Liver (tissue), 9 donors: Measurements from ENCODE around the gene SHBG. TPM values are rescaled to one million over a fixed set of nuclear protein-coding genes. Genes with fewer than 3 reads are reported as not detected.

Experiments
- DNase-seq: peaks from one replicate; pipeline ENCODE4 v3.0.0-alpha.2; 2017; ENCODE audit warnings: low spot score
- H3K27ac ChIP-seq, 2 donors: one replicate each; pipeline ENCODE4 v1.7.0; 2013; ENCODE audit warnings: inconsistent platforms in 2 of 2, low read length in 2 of 2, control low read depth in 1 of 2, low read depth in 1 of 2, mild to moderate bottlenecking in 1 of 2
- H3K27me3 ChIP-seq, 4 donors: one replicate each; pipeline versions ENCODE4 v1.6.1 to v1.7.0; 2013; ENCODE audit warnings: low read length in 3 of 4, inconsistent platforms in 1 of 4, mild to moderate bottlenecking in 1 of 4, moderate library complexity in 1 of 4; ENCODE audit not compliant: control insufficient read depth in 4 of 4, insufficient read depth in 4 of 4
- H3K36me3 ChIP-seq, 4 donors: one replicate each; pipeline versions ENCODE4 v1.6.1 to v1.7.0; 2013; ENCODE audit warnings: low read length in 3 of 4, mild to moderate bottlenecking in 3 of 4, low read depth in 1 of 4, moderate library complexity in 1 of 4; ENCODE audit not compliant: control insufficient read depth in 4 of 4, insufficient read depth in 3 of 4
- H3K4me1 ChIP-seq, 4 donors: one replicate each; pipeline versions ENCODE4 v1.6.1 to v1.7.0; 2013; ENCODE audit warnings: low read length in 3 of 4, mild to moderate bottlenecking in 3 of 4, moderate library complexity in 1 of 4; ENCODE audit not compliant: control insufficient read depth in 4 of 4, insufficient read depth in 4 of 4
- H3K4me3 ChIP-seq, 3 donors: one replicate each; pipeline versions ENCODE4 v1.6.1 to v1.7.0; 2013; ENCODE audit warnings: low read length in 3 of 3, control low read depth in 1 of 3, low read depth in 1 of 3, mild to moderate bottlenecking in 1 of 3
- H3K9ac ChIP-seq, 2 donors: one replicate each; pipeline ENCODE4 v1.7.0; 2013; ENCODE audit warnings: low read length in 2 of 2, mild to moderate bottlenecking in 2 of 2, moderate library complexity in 2 of 2, control low read depth in 1 of 2, low read depth in 1 of 2
- H3K9me3 ChIP-seq, 4 donors: one replicate each; pipeline versions ENCODE4 v1.6.1 to v1.7.0; 2013; ENCODE audit warnings: low read length in 3 of 4; ENCODE audit not compliant: control insufficient read depth in 4 of 4
- CTCF ChIP-seq: fragments of 150-350 bp; IDR thresholded peaks from 2 replicates; pipeline ENCODE4 v1.5.1; 2017; ENCODE audit warnings: improper control_type of control experiment, low read depth, low read length; ENCODE audit not compliant: missing input control
- EGR1 ChIP-seq, 2 donors: IDR thresholded peaks; 2 replicates each; pipeline ENCODE4 v1.6.1; 2016 to 2018; ENCODE audit warnings: antibody characterized with exemption in 2 of 2, low read depth in 2 of 2
- FOXA1 ChIP-seq: IDR thresholded peaks from 2 replicates; pipeline ENCODE4 v1.6.1; 2016; ENCODE audit warnings: antibody characterized with exemption
- FOXA2 ChIP-seq: IDR thresholded peaks from 2 replicates; pipeline ENCODE4 v1.6.1; 2016; ENCODE audit warnings: antibody characterized with exemption
- GABPA ChIP-seq, 2 donors: IDR thresholded peaks in 1 of 2; conservative IDR thresholded peaks in 1 of 2; 2 replicates each; pipeline ENCODE4 v1.6.1; 2016; ENCODE audit warnings: antibody characterized with exemption in 2 of 2, mild to moderate bottlenecking in 1 of 2, moderate library complexity in 1 of 2
- HNF4A ChIP-seq, 2 donors: conservative IDR thresholded peaks; 2 replicates each; pipeline ENCODE4 v1.6.1; 2016; ENCODE audit warnings: antibody characterized with exemption in 2 of 2, mild to moderate bottlenecking in 2 of 2
- HNF4G ChIP-seq: IDR thresholded peaks from 2 replicates; pipeline ENCODE4 v1.6.1; 2016; ENCODE audit warnings: antibody characterized with exemption
- JUND ChIP-seq, 2 donors: IDR thresholded peaks; 2 replicates each; pipeline ENCODE4 v1.6.1; 2016; ENCODE audit warnings: antibody characterized with exemption in 2 of 2
- NR2F2 ChIP-seq: IDR thresholded peaks from 2 replicates; pipeline ENCODE4 v1.6.1; 2016; ENCODE audit warnings: antibody characterized with exemption
- RXRA ChIP-seq, 2 donors: IDR thresholded peaks; 2 replicates each; pipeline ENCODE4 v1.6.1; 2017 to 2018; ENCODE audit warnings: antibody characterized with exemption in 2 of 2, mild to moderate bottlenecking in 1 of 2
- SP1 ChIP-seq: IDR thresholded peaks from 2 replicates; pipeline ENCODE4 v1.6.1; 2018; ENCODE audit warnings: antibody characterized with exemption, mild to moderate bottlenecking
- TAF1 ChIP-seq: conservative IDR thresholded peaks from 2 replicates; pipeline ENCODE4 v1.6.1; 2016; ENCODE audit warnings: antibody characterized with exemption, mild to moderate bottlenecking
- WGBS: extraction: QIAGEN DNeasy Blood & Tissue Kit; methylation state at CpG from one replicate; pipeline ENCODE4 v1.1.7; 2013; 5-methylcytosine and 5-hydroxymethylcytosine counted together
- polyA plus RNA-seq, 2 donors: library from polyadenylated mRNA; stranded (reverse) in 1 of 2; unstranded in 1 of 2; fragments of 200-250 nt in 1 of 2; fragments of >200 nt in 1 of 2; fragmentation: Nextera tagmentation in 1 of 2; extraction: Ambion mirVana in 1 of 2; gene quantifications; one replicate each; pipeline versions ENCODE4 v1.2.1 to v1.2.3, GENCODE V29; 2013 to 2015
- total RNA-seq, 2 donors: library from RNA; depleted of rRNA; stranded (reverse); fragments of >200 nt; gene quantifications; one replicate each; pipeline ENCODE4 v1.2.3, GENCODE V29; 2014
- TF ChIP-seq, protein P1 (sequence below): IDR thresholded peaks from 2 replicates; pipeline ENCODE4 v1.6.1; 2016; ENCODE audit warnings: antibody characterized with exemption
- TF ChIP-seq, protein P2 (sequence below): IDR thresholded peaks from 2 replicates; pipeline ENCODE4 v1.6.1; 2016; ENCODE audit warnings: antibody characterized with exemption
- TF ChIP-seq, protein P3 (sequence below): IDR thresholded peaks from 2 replicates; pipeline ENCODE4 v1.6.1; 2016; ENCODE audit warnings: antibody characterized with exemption, mild to moderate bottlenecking
- TF ChIP-seq, protein P4 (sequence below): IDR thresholded peaks from 2 replicates; pipeline ENCODE4 v1.6.1; 2016; ENCODE audit warnings: antibody characterized with exemption
- donor health status: healthy.
- donor health status: healthy.
- donor health status: healthy.
- donor health status: healthy.
- donor health status: healthy.

Gene SHBG
- total and polyA plus RNA-seq, 4 donors: 3.5 to 61.6 (median 22.2) TPM

GRCh38 chr17:7606280-7606679 lies 23.7 kb upstream of the SHBG start:
- Histone ChIP-seq H3K9me3 (no peaks in the 10 kb centered on the region), H3K9ac (no peak overlapping the region), H3K36me3 (peaks cover 8 to 31% (median 20%) of the 10 kb centered on the region in 4 donors), H3K27ac (no peak overlapping the region), H3K4me1 (peaks cover 0 to 14% (median 3%) of the 10 kb centered on the region in 4 donors), H3K4me3 (no peak overlapping the region), H3K27me3 (no peaks in the 10 kb centered on the region)
- 99% methylated on average over 4 of the region's 4 CpGs for WGBS
- no peak for TF ChIP-seq RXRA (IDR thresholded peaks at IDR 0.05)
- TF ChIP-seq TAF1: no peak
- TF ChIP-seq, protein P1, sequence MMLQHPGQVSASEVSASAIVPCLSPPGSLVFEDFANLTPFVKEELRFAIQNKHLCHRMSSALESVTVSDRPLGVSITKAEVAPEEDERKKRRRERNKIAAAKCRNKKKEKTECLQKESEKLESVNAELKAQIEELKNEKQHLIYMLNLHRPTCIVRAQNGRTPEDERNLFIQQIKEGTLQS: no peak
- no peak for TF ChIP-seq CTCF
- TF ChIP-seq FOXA2: no peak
- TF ChIP-seq HNF4A (conservative IDR thresholded peaks at IDR 0.05): no peak
- no peak for TF ChIP-seq FOXA1
- TF ChIP-seq, protein P2, sequence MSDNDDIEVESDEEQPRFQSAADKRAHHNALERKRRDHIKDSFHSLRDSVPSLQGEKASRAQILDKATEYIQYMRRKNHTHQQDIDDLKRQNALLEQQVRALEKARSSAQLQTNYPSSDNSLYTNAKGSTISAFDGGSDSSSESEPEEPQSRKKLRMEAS: no peak
- no peak for TF ChIP-seq JUND (IDR thresholded peaks at IDR 0.05)
- TF ChIP-seq, protein P3, sequence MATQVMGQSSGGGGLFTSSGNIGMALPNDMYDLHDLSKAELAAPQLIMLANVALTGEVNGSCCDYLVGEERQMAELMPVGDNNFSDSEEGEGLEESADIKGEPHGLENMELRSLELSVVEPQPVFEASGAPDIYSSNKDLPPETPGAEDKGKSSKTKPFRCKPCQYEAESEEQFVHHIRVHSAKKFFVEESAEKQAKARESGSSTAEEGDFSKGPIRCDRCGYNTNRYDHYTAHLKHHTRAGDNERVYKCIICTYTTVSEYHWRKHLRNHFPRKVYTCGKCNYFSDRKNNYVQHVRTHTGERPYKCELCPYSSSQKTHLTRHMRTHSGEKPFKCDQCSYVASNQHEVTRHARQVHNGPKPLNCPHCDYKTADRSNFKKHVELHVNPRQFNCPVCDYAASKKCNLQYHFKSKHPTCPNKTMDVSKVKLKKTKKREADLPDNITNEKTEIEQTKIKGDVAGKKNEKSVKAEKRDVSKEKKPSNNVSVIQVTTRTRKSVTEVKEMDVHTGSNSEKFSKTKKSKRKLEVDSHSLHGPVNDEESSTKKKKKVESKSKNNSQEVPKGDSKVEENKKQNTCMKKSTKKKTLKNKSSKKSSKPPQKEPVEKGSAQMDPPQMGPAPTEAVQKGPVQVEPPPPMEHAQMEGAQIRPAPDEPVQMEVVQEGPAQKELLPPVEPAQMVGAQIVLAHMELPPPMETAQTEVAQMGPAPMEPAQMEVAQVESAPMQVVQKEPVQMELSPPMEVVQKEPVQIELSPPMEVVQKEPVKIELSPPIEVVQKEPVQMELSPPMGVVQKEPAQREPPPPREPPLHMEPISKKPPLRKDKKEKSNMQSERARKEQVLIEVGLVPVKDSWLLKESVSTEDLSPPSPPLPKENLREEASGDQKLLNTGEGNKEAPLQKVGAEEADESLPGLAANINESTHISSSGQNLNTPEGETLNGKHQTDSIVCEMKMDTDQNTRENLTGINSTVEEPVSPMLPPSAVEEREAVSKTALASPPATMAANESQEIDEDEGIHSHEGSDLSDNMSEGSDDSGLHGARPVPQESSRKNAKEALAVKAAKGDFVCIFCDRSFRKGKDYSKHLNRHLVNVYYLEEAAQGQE: no peak
- no peak for TF ChIP-seq GABPA (IDR thresholded peaks at IDR 0.05 in 1 of 2, conservative IDR thresholded peaks at IDR 0.05 in 1 of 2)
- no peak for TF ChIP-seq EGR1 (IDR thresholded peaks at IDR 0.05; ENCODE audit: low read depth in 2 of 2)
- no peak for DNase-seq

DNA sequence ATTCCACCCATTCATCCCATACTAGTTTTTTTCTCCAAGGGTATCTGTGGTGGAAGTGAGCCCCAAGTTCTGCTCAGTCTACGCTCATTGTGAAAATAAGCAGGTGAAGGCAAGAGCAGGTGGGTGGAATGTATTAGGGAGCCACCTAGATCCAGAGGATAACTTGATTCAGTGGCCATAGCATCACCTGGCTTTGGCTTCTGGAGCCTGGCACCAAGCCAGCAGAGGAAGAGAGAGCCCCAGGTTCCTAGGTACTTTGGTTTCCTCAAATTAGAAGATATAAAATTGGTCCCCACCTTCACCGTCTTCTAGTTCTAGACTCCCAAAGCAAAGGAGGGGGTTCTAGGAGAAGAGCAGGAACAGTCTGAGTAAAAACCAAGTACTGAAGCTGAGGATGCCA lies 19.3 kb upstream of the SHBG start:
- H3K9me3 ChIP-seq: no peaks in the 10 kb centered on the region
- no peaks in the 10 kb centered on the region for H3K27me3 ChIP-seq
- DNase-seq: no peak
- H3K9ac ChIP-seq: no peak overlapping the region
- H3K4me1 ChIP-seq: peaks cover 4 to 40% (median 29%) of the 10 kb centered on the region in 4 donors
- no peak overlapping the region for H3K27ac ChIP-seq
- no peak overlapping the region for H3K4me3 ChIP-seq
- TF ChIP-seq CTCF: no peak
- TF ChIP-seq SP1: no peak
- TF ChIP-seq, protein P4, sequence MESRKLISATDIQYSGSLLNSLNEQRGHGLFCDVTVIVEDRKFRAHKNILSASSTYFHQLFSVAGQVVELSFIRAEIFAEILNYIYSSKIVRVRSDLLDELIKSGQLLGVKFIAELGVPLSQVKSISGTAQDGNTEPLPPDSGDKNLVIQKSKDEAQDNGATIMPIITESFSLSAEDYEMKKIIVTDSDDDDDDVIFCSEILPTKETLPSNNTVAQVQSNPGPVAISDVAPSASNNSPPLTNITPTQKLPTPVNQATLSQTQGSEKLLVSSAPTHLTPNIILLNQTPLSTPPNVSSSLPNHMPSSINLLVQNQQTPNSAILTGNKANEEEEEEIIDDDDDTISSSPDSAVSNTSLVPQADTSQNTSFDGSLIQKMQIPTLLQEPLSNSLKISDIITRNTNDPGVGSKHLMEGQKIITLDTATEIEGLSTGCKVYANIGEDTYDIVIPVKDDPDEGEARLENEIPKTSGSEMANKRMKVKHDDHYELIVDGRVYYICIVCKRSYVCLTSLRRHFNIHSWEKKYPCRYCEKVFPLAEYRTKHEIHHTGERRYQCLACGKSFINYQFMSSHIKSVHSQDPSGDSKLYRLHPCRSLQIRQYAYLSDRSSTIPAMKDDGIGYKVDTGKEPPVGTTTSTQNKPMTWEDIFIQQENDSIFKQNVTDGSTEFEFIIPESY: no peak
- no peak for TF ChIP-seq TAF1
- no peak for TF ChIP-seq RXRA (IDR thresholded peaks at IDR 0.05)
- TF ChIP-seq, protein P2: no peak
- TF ChIP-seq, protein P3: no peak
- TF ChIP-seq NR2F2: no peak
- no peak for TF ChIP-seq FOXA2
- no peak for TF ChIP-seq HNF4G
- no peak for TF ChIP-seq FOXA1
- no peak for TF ChIP-seq GABPA (IDR thresholded peaks at IDR 0.05 in 1 of 2, conservative IDR thresholded peaks at IDR 0.05 in 1 of 2)
- 95% methylated on average over 2 of the region's 2 CpGs for WGBS
- H3K36me3 ChIP-seq: peaks cover 0 to 3% (median 2%) of the 10 kb centered on the region in 4 donors
